GM06990 (cell line): ENCODE measurements around the gene CRMP1.

Experiments
- DNase-seq: peaks from one replicate; pipeline ENCODE4 v3.0.0-alpha.2; 2011; ENCODE audit not compliant: insufficient read length; ENCODE audit errors: extremely low read depth
- H3K27me3 ChIP-seq: replicated peaks from 2 replicates; pipeline ENCODE4 v1.6.0; 2011; ENCODE audit warnings: low read length; ENCODE audit not compliant: control insufficient read depth, insufficient read depth
- H3K36me3 ChIP-seq: 2 replicates; pipeline ENCODE4 v1.5.1; 2011; ENCODE audit warnings: low read length; ENCODE audit not compliant: control insufficient read depth, insufficient read depth
- H3K4me3 ChIP-seq: replicated peaks from 2 replicates; pipeline ENCODE4 v1.5.1; 2011; ENCODE audit warnings: low read depth, mild to moderate bottlenecking, control low read depth, low read length
- CTCF ChIP-seq: IDR thresholded peaks from 2 replicates; pipeline ENCODE4 v1.5.1; 2011; ENCODE audit warnings: low read length, control low read depth, mild to moderate bottlenecking, inconsistent platforms; ENCODE audit not compliant: insufficient read depth, poor library complexity, severe bottlenecking

The CRMP1 gene

GRCh38 chr4:5891563-5892322, 1.1 kb downstream of the CRMP1 start:
- no peak for TF ChIP-seq CTCF
- no peaks in the 10 kb centered on the region for H3K36me3 ChIP-seq
- peaks cover 1% of the 10 kb centered on the region; the same call in 1 of the 2 replicates for H3K27me3 ChIP-seq
- no peak for DNase-seq
- no peak overlapping the region for H3K4me3 ChIP-seq

- peaks cover 2% of the 10 kb centered on the region for H3K27me3 ChIP-seq
- H3K4me3 ChIP-seq = no peak overlapping the region
- H3K36me3 ChIP-seq = no peaks in the 10 kb centered on the region
- TF ChIP-seq CTCF = no peak
- DNase-seq = no peak
Measured at GRCh38 chr4:5890063-5890727, 2.7 kb downstream of the CRMP1 start.

GRCh38 chr4:5889002-5889696, 3.7 kb downstream of the CRMP1 start:
- Histone ChIP-seq H3K36me3 (no peaks in the 10 kb centered on the region), H3K4me3 (no peak overlapping the region), H3K27me3 (peaks cover 4% of the 10 kb centered on the region)
- no peak for DNase-seq
- no peak for TF ChIP-seq CTCF

- no peak for DNase-seq
- Histone ChIP-seq H3K4me3 (no peak overlapping the region), H3K27me3 (peaks cover 2% of the 10 kb centered on the region), H3K36me3 (no peaks in the 10 kb centered on the region)
- no peak for TF ChIP-seq CTCF
Measured at GRCh38 chr4:5888222-5889001, 4.5 kb downstream of the CRMP1 start.

GRCh38 chr4:5887361-5888221, 5.3 kb downstream of the CRMP1 start:
- DNase-seq = no peak
- peaks cover 2% of the 10 kb centered on the region for H3K27me3 ChIP-seq
- no peak for TF ChIP-seq CTCF
- no peaks in the 10 kb centered on the region for H3K36me3 ChIP-seq
- H3K4me3 ChIP-seq = no peak overlapping the region
